ENCODE measurements around the gene SYT15B.
"Not testable (repeated sequence)": the region's sequence is repeated elsewhere in the genome, so short reads cannot be mapped to it uniquely, and the experiment has no call there.

The SYT15B gene

DNA sequence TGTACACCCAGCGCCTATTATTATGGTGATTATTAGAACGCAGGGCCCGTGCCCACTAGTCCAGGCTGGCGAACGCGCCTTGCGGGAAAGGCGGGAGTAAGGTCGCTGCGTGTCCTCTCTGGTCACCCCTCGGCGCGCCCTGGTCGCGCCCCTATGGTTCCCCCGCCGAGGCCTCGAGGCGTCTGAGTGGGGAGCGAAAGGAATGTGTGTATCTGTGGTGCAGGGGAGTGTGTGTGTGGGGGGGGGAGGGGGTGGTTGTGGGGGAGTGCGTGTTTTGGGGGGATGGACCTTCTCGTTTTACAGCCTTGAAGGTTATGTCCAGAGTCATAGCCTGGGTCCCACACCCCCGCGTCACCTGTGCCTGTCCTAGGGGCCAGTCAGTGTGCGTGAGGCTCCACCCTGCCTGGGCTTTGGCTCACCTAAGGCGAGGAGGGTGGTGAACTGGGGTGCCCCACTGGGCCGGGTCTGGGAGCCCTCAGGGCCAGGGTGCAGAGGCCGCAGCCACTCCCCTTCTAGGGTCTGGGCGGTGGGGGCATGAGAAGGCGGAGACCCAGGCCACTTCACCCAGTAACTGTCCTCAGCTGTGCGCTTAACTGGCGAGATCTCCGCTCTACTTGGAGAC is at the start of gene SYT15B:
Gene SYT15B, minus strand, starts transcription at position 39 of the 622 bp plus-strand sequence. CDS start 952 bp downstream, outside the sequence.
- not testable (repeated sequence) for DNase-seq (ENCODE audit: low read depth, low spot score); H3K27ac ChIP-seq

GRCh38 chr10:47779590-47779989 is 16.2 kb upstream of the SYT15B start:
- DNase-seq (ENCODE audit: low read depth, low spot score); H3K27ac ChIP-seq: not testable (repeated sequence)

GRCh38 chr10:47775361-47776231 is 12.2 kb upstream of the SYT15B start:
- DNase-seq (ENCODE audit: low read depth, low spot score), result peak; percentile 26
- H3K27ac ChIP-seq, result not testable (repeated sequence)

DNA sequence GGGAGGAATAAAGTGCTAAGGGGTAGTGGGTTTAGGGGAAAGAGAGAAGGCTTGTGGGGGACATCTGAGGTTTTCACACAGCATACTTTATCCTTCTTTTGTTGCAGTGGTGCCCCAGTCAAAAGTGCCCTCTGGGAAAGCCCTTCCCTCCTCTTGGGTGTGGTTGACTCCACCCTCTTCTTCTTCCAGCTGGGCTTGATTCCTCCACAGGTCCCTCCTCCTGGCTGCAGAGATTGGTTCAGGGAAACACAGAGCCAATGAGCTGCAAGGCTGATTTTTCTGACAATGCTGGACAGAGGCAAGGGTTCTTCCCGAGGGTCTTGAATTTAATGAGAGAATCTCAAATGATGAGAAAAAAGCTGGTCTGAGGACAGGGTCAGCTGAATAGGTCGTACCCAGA is 7.4 kb upstream of the SYT15B start:
- not testable (repeated sequence) for DNase-seq (ENCODE audit: low read depth, low spot score); H3K27ac ChIP-seq

DNA sequence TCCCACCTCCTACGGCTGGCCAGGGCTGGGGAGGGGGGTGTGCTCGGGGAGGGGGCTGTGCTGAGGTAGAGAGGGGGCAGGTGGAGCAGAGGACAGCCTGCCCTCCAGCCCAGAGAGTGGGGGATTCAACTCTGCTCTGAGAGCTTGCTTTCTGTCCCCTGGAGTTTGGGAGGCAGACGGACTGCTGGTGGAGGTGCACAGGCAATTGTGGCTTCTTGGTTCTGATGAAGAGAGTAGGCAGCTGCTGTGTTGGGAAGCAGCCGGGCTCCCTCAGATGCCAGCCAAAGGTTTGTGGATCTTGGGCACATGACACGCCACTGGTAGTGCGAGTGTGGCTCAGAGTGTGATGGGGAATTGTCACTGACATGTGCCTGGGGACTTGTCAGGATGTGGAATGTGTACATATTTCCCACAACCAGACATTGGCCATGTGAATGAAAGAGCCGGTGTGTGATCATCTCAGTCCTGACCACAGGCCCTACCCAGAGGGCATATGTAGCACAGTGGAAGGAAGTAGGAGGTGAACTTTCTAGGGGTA is 5.3 kb upstream of the SYT15B start:
- not testable (repeated sequence) for H3K27ac ChIP-seq; DNase-seq (ENCODE audit: low read depth, low spot score)

- not testable (repeated sequence) for H3K27ac ChIP-seq; DNase-seq (ENCODE audit: low read depth, low spot score)
Observed at GRCh38 chr10:47768085-47768484, 4.7 kb upstream of the SYT15B start.

GRCh38 chr10:47767236-47767635 is 3.8 kb upstream of the SYT15B start:
- H3K27ac ChIP-seq; DNase-seq (ENCODE audit: low read depth, low spot score): not testable (repeated sequence)

GRCh38 chr10:47765232-47765631 is 1.8 kb upstream of the SYT15B start:
- H3K27ac ChIP-seq; DNase-seq (ENCODE audit: low read depth, low spot score): not testable (repeated sequence)

DNA sequence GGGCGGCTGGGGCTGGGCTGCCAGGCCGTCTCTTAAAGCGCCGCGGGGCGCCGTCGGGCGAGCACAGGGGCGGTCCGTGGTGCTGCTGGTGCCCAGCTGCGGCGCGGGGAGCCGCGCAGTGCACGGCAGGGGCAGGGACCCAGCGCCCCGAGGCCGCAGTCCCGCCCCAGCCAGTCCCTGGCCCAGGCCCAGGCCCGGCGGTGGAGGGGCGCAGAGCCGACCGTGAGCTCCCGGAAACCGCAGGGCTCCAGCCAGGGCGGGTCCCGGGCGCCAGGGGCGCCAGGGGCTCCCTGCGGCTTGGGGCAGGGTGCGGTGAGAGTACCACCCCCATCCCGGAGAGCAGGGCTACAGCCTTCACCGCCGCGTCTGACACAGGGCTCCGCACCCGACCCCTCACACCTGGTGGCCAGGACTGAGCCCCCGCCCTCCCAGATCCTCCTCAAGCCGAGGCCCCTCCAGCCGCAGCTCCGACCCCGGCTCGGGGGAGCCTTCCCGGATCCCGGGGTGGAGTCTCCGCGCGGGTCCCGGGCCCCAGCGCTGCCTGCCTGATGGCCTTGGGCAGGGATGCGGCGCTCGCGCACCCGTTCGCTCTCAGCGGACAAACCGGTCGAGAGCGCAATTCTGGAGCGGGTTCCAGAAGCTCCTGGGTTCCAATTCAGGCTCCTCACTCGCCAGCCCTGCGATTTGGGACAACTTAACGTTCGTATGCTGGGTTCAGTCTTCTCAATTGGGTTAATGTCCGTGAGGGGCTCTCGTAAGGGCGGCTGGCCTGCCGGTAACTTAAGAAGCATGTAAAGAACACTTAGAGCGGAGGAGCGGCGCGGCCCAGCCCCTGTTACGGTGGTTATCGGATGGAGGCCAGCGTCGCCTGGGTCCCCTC is 478 bp downstream of the SYT15B start:
- H3K27ac ChIP-seq; DNase-seq (ENCODE audit: low read depth, low spot score): not testable (repeated sequence)

DNA sequence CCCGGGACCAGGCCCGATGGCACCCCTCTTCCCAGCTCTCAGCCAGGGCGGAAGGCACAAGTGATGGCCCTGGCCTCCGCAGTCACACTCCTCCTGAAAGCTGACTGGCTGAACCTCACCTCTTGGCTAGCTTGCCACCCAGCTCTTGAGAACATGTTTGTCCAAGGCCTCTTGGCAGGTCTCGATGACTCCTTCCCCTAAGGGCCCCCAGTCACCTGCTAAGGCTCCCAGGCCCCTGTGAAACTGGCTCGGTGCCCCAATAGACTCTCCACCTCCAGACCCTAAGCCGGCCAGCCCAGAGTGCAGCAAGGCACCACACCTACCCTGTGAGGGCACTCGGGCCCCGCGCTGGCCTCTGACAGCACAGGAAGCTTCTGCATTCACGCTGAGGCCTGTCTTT is 4.5 kb downstream of the SYT15B start:
- not testable (repeated sequence) for DNase-seq (ENCODE audit: low read depth, low spot score)

GRCh38 chr10:47756169-47756568 is 7.2 kb downstream of the SYT15B start:
- DNase-seq (ENCODE audit: low read depth, low spot score); H3K27ac ChIP-seq: not testable (repeated sequence)

More for the DNA sequence above, 4.5 kb downstream of the SYT15B start:
- H3K27ac ChIP-seq, result not testable (repeated sequence)

DNA sequence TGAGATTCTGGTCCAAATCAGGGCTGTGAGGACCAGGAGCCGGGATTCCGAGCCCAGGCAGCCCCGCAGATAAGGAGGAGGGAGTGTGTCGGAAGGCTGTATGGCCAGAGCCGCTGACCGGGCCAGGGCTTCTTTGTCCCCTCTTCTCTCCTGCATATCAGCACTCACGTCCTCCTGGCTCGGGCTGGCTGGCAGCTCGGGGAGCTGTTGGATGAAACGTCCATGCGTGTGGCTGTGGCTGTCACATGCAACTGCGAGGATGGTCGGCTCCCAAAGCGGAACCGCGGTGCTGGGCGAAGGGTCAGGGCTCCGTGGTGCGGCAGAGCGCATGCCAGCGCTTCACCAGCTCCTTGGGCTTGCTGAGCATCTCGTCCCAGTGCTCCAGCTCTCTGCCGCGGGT is 9.5 kb downstream of the SYT15B start:
- not testable (repeated sequence) for DNase-seq (ENCODE audit: low read depth, low spot score)

DNA sequence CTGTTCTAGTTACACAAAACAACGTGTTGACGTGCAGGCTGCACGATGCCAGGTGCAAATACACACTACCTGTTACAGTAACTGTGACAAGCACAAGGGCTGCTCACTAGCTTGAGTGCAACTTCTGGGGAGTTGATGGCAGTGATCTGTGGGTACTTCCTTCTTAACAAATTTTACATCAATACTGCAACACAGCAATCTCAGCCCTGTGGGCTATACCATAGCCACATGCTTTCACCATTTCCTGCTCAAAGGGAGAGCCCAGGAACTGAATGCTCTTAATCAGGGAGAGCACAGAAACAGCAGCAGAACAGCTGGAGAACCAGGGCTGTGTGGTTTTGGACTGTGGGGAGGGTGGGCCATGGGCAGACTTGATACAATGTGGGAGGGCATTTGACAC is 10.2 kb downstream of the SYT15B start:
- not testable (repeated sequence) for DNase-seq (ENCODE audit: low read depth, low spot score); H3K27ac ChIP-seq

More for the DNA sequence above, 9.5 kb downstream of the SYT15B start:
- H3K27ac ChIP-seq, result not testable (repeated sequence)

DNA sequence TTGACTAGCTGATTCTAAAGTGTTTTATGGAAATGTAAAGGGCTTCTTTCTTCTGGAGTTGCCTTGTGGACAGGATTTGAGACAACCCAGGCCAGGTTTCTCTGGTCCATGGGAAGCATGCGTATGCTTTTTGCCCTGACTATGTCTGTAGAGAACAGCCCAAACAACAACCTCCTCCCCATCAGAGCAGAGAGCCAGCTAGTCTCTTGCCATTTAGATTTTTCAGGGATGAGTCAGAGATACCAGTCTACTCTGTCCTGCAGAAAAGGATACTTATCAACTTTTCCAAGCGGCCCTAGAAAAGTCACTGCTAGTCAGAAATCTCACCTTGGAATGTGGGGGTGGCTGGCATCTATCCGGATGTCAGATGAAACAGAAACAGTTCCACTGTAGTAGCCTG is 11.6 kb downstream of the SYT15B start:
- not testable (repeated sequence) for H3K27ac ChIP-seq; DNase-seq (ENCODE audit: low read depth, low spot score)

GRCh38 chr10:47750360-47750759 is 13.0 kb downstream of the SYT15B start:
- H3K27ac ChIP-seq, result not testable (repeated sequence)

DNA sequence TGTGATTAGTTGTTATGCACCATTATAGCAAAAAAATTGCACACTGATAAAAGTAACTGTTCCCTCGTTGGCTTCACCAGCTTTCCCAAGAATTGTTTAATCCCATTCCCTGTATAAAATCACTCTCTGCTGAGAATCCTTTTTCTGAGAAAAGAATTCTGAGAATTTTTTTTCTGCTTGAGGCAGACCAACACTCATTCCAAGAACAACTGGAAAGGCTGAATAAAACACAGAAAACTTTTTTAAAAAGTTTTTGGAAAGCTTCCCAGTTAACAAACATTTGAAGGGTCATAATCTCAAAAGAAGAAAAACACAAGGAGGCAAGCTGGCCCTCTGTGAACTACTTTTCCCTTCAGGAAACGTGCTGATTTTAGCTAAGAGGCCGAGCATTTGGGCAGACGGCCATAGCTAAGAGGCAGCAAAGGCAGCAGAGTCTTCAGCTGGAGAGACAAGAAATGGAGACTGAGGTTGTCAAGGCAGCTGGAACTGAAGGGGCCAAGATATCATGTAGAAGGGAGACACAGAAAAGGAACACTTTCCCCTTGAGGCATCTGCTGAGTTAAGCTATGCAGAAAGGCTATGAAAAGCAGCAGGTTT is 16.5 kb downstream of the SYT15B start:
- H3K27ac ChIP-seq, result not testable (repeated sequence)

More at GRCh38 chr10:47750360-47750759, 13.0 kb downstream of the SYT15B start:
- not testable (repeated sequence) for DNase-seq (ENCODE audit: low read depth, low spot score)

GRCh38 chr10:47744881-47745280 is 18.5 kb downstream of the SYT15B start:
- DNase-seq (ENCODE audit: low read depth, low spot score); H3K27ac ChIP-seq: not testable (repeated sequence)

More for the DNA sequence above, 16.5 kb downstream of the SYT15B start:
- not testable (repeated sequence) for DNase-seq (ENCODE audit: low read depth, low spot score)

DNA sequence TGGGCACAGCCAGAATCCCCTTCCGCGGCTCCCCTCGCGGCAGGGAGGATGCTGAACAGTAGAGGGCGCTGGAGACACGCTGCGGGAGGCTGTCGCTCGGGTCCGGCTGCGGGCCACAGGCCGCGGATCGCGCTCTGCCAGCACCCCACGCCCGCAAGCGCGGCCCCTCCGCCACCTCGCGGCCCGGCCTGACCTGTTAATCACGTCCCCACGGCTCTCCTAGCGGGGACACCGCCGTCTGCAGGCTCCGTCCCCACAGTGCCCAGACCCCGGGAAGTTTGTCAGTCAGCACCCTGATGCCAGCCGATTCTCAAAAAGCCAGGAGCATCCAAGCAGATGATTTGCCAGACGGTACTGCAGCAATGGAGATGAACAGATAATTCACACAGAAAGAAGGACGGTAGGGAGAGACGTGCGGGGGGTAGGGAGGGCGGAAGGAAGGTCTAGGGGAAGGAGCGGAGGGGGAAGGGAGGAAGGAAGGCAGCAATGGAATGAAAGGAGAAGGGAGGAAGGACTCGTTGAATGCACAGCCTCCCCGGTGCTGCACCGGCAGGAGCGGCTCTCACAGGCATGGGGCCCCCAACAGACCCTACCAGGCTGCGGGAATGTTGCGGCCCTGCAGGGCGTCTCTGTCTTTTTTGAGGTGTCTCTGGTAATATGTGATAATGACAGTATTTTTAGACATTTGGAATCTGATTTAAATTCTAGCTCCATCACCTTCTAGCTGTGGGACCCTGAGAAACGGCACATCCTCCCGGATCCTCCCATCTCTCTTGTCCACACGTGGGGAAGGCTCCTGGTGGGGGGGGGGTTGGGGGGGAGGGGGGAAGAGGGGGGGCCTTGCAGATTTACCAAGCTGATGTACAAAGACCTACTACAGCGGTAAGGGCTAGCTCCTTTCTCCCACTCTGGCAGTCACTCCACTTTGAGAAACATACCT is 19.5 kb downstream of the SYT15B start:
- H3K27ac ChIP-seq; DNase-seq (ENCODE audit: low read depth, low spot score): not testable (repeated sequence)
